Measurements from ENCODE around the gene RAB29.
"Not testable (repeated sequence)": the region's sequence is repeated elsewhere in the genome, so short reads cannot be mapped to it uniquely, and the experiment has no call there.

RAB29 gene

GRCh38 chr1:205775015-205775716 is at the start of gene RAB29:
Gene RAB29, minus strand, starts transcription at chr1:205775482. Its CDS starts 526 bp downstream, at chr1:205774956.
- peaks cover 10% of the 10 kb centered on the region for H3K36me3 Mint-ChIP-seq
- no peaks in the 10 kb centered on the region for H3K9me3 Mint-ChIP-seq
- H3K4me1 Mint-ChIP-seq = peaks cover 58% of the 10 kb centered on the region
- H3K4me3 Mint-ChIP-seq = peak within 1 kb of the TSS; percentile 94
- no peaks in the 10 kb centered on the region for H3K27me3 Mint-ChIP-seq
- H3K27ac Mint-ChIP-seq = peak within 1 kb of the TSS; percentile 98

- H3K4me3 Mint-ChIP-seq = no peak overlapping the region
- peaks cover 7% of the 10 kb centered on the region for H3K36me3 Mint-ChIP-seq
- H3K9me3 Mint-ChIP-seq = no peaks in the 10 kb centered on the region
- H3K27ac Mint-ChIP-seq = no peak overlapping the region
- no peaks in the 10 kb centered on the region for H3K27me3 Mint-ChIP-seq
- H3K4me1 Mint-ChIP-seq = peaks cover 1% of the 10 kb centered on the region
Measured at GRCh38 chr1:205824180-205824579, 48.9 kb upstream of the RAB29 start.

GRCh38 chr1:205823260-205823659 is 48.0 kb upstream of the RAB29 start:
- H3K4me3 Mint-ChIP-seq, H3K9me3 Mint-ChIP-seq, H3K27ac Mint-ChIP-seq, H3K27me3 Mint-ChIP-seq, H3K36me3 Mint-ChIP-seq, H3K4me1 Mint-ChIP-seq: not testable (repeated sequence)

- peaks cover 4% of the 10 kb centered on the region for H3K36me3 Mint-ChIP-seq
- H3K27me3 Mint-ChIP-seq = no peaks in the 10 kb centered on the region
- peaks cover 11% of the 10 kb centered on the region for H3K4me1 Mint-ChIP-seq
- no peaks in the 10 kb centered on the region for H3K9me3 Mint-ChIP-seq
- no peak overlapping the region for H3K4me3 Mint-ChIP-seq
- H3K27ac Mint-ChIP-seq = no peak overlapping the region
Measured at GRCh38 chr1:205822397-205822796, 47.1 kb upstream of the RAB29 start.

- H3K4me1 Mint-ChIP-seq = peaks cover 18% of the 10 kb centered on the region
- H3K36me3 Mint-ChIP-seq = no peaks in the 10 kb centered on the region
- H3K27me3 Mint-ChIP-seq = no peaks in the 10 kb centered on the region
- H3K9me3 Mint-ChIP-seq = no peaks in the 10 kb centered on the region
- H3K27ac Mint-ChIP-seq = no peak overlapping the region
- no peak overlapping the region for H3K4me3 Mint-ChIP-seq
Measured at GRCh38 chr1:205817988-205818387, 42.7 kb upstream of the RAB29 start.

- Mint-ChIP-seq H3K27ac (no peak overlapping the region), H3K4me3 (no peak overlapping the region), H3K36me3 (no peaks in the 10 kb centered on the region), H3K9me3 (no peaks in the 10 kb centered on the region), H3K27me3 (no peaks in the 10 kb centered on the region), H3K4me1 (peaks cover 20% of the 10 kb centered on the region)
Measured at GRCh38 chr1:205817364-205817763, 42.1 kb upstream of the RAB29 start.

- no peaks in the 10 kb centered on the region for H3K9me3 Mint-ChIP-seq
Measured at GRCh38 chr1:205813755-205814058, 38.4 kb upstream of the RAB29 start.

GRCh38 chr1:205812878-205813754 is 37.8 kb upstream of the RAB29 start, which contains the start of gene SLC41A1:
Gene SLC41A1, minus strand, starts transcription at chr1:205813198. Its CDS starts 2,757 bp downstream, at chr1:205810441.
- peak within 1 kb of the TSS; percentile 85 for H3K27ac Mint-ChIP-seq
- H3K9me3 Mint-ChIP-seq = no peaks in the 10 kb centered on the region
- H3K4me3 Mint-ChIP-seq = peak within 1 kb of the TSS; percentile 93
- H3K36me3 Mint-ChIP-seq = peaks cover 5% of the 10 kb centered on the region
- no peaks in the 10 kb centered on the region for H3K27me3 Mint-ChIP-seq
- peaks cover 55% of the 10 kb centered on the region for H3K4me1 Mint-ChIP-seq

More at GRCh38 chr1:205813755-205814058, 38.4 kb upstream of the RAB29 start:
- H3K27ac Mint-ChIP-seq = peak overlapping the region; percentile 70
- H3K4me1 Mint-ChIP-seq = peaks cover 53% of the 10 kb centered on the region
- peaks cover 2% of the 10 kb centered on the region for H3K36me3 Mint-ChIP-seq
- no peaks in the 10 kb centered on the region for H3K27me3 Mint-ChIP-seq
- H3K4me3 Mint-ChIP-seq = peak overlapping the region; percentile 93

- Mint-ChIP-seq H3K36me3 (peaks cover 5% of the 10 kb centered on the region), H3K9me3 (no peaks in the 10 kb centered on the region), H3K27ac (peak overlapping the region; percentile 81), H3K4me1 (peaks cover 58% of the 10 kb centered on the region), H3K4me3 (peak overlapping the region; percentile 93), H3K27me3 (no peaks in the 10 kb centered on the region)
Measured at GRCh38 chr1:205812271-205812877, 37.1 kb upstream of the RAB29 start.

- H3K4me3 Mint-ChIP-seq = peak overlapping the region; percentile 93
- peaks cover 65% of the 10 kb centered on the region for H3K4me1 Mint-ChIP-seq
- H3K27ac Mint-ChIP-seq = peak overlapping the region; percentile 81
- H3K27me3 Mint-ChIP-seq = no peaks in the 10 kb centered on the region
- H3K9me3 Mint-ChIP-seq = no peaks in the 10 kb centered on the region
- H3K36me3 Mint-ChIP-seq = peaks cover 5% of the 10 kb centered on the region
Measured at GRCh38 chr1:205811660-205812059, 36.4 kb upstream of the RAB29 start.

GRCh38 chr1:205810448-205811157 is 35.3 kb upstream of the RAB29 start:
- Mint-ChIP-seq H3K4me3 (peak overlapping the region; percentile 93), H3K4me1 (peaks cover 75% of the 10 kb centered on the region), H3K27ac (peak overlapping the region; percentile 51)

GRCh38 chr1:205809942-205810345 is 34.7 kb upstream of the RAB29 start:
- Mint-ChIP-seq H3K36me3 (peaks cover 5% of the 10 kb centered on the region), H3K27ac (no peak overlapping the region), H3K9me3 (no peaks in the 10 kb centered on the region), H3K4me3 (peak overlapping the region; percentile 47), H3K27me3 (no peaks in the 10 kb centered on the region), H3K4me1 (peaks cover 82% of the 10 kb centered on the region)

More at GRCh38 chr1:205810448-205811157, 35.3 kb upstream of the RAB29 start:
- no peaks in the 10 kb centered on the region for H3K27me3 Mint-ChIP-seq
- H3K36me3 Mint-ChIP-seq = peaks cover 5% of the 10 kb centered on the region
- no peaks in the 10 kb centered on the region for H3K9me3 Mint-ChIP-seq

GRCh38 chr1:205809469-205809868 is 34.2 kb upstream of the RAB29 start:
- H3K27ac Mint-ChIP-seq = peak overlapping the region; percentile 11
- H3K36me3 Mint-ChIP-seq = peaks cover 5% of the 10 kb centered on the region
- H3K27me3 Mint-ChIP-seq = no peaks in the 10 kb centered on the region
- no peaks in the 10 kb centered on the region for H3K9me3 Mint-ChIP-seq
- H3K4me3 Mint-ChIP-seq = peak overlapping the region; percentile 62
- peaks cover 87% of the 10 kb centered on the region for H3K4me1 Mint-ChIP-seq

GRCh38 chr1:205805082-205805711 is 29.9 kb upstream of the RAB29 start:
- H3K4me3 Mint-ChIP-seq = peak overlapping the region; percentile 56
- H3K36me3 Mint-ChIP-seq = peaks cover 3% of the 10 kb centered on the region
- peaks cover 71% of the 10 kb centered on the region for H3K4me1 Mint-ChIP-seq
- no peaks in the 10 kb centered on the region for H3K9me3 Mint-ChIP-seq
- peak overlapping the region; percentile 88 for H3K27ac Mint-ChIP-seq
- no peaks in the 10 kb centered on the region for H3K27me3 Mint-ChIP-seq

GRCh38 chr1:205804605-205805004 is 29.3 kb upstream of the RAB29 start:
- H3K9me3 Mint-ChIP-seq = no peaks in the 10 kb centered on the region
- H3K27ac Mint-ChIP-seq = no peak overlapping the region
- peaks cover 5% of the 10 kb centered on the region for H3K36me3 Mint-ChIP-seq
- peaks cover 65% of the 10 kb centered on the region for H3K4me1 Mint-ChIP-seq
- no peaks in the 10 kb centered on the region for H3K27me3 Mint-ChIP-seq
- no peak overlapping the region for H3K4me3 Mint-ChIP-seq
